ENCODE results near the gene DPRX. TPM values are rescaled to one million over a fixed set of nuclear protein-coding genes. Genes with fewer than 3 reads are reported as not detected.
"Not testable (repeated sequence)": the region's sequence is repeated elsewhere in the genome, so short reads cannot be mapped to it uniquely, and the experiment has no call there.

DPRX gene
- total RNA-seq, 4 donors from 2014 or later = not detected

DNA sequence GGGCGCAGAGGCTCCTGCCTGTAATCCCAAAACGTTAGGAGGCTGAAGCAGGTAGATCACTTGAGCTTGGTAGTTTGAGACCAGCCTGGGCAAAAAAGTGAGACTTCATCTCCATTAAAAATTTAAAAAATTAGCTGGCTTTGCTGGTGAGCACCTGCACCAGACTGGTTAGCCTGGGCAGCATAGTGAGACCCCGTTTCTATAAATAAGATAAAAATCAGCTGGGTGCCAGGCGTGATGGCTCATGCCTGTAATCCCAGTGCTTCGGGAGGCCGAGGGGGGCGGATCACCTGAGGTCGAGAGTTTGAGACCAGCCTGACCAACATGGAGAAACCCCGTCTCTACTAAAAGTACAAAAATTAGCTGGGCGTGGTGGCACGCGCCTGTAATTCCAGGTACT, 32.4 kb downstream of the DPRX start:
- Histone ChIP-seq H3K36me3 (no peaks in the 10 kb centered on the region), H3K27me3 (no peaks in the 10 kb centered on the region), H3K4me1 (no peaks in the 10 kb centered on the region), H3K27ac (no peak overlapping the region), H3K9me3 (no peaks in the 10 kb centered on the region), H3K4me3 (no peak overlapping the region)
- WGBS = 84% methylated on average over 12 of the region's 12 CpGs
- no peak for TF ChIP-seq EP300 (IDR thresholded peaks at IDR 0.05)
- TF ChIP-seq POLR2AphosphoS5 (IDR thresholded peaks at IDR 0.05) = no peak
- TF ChIP-seq, protein P1, sequence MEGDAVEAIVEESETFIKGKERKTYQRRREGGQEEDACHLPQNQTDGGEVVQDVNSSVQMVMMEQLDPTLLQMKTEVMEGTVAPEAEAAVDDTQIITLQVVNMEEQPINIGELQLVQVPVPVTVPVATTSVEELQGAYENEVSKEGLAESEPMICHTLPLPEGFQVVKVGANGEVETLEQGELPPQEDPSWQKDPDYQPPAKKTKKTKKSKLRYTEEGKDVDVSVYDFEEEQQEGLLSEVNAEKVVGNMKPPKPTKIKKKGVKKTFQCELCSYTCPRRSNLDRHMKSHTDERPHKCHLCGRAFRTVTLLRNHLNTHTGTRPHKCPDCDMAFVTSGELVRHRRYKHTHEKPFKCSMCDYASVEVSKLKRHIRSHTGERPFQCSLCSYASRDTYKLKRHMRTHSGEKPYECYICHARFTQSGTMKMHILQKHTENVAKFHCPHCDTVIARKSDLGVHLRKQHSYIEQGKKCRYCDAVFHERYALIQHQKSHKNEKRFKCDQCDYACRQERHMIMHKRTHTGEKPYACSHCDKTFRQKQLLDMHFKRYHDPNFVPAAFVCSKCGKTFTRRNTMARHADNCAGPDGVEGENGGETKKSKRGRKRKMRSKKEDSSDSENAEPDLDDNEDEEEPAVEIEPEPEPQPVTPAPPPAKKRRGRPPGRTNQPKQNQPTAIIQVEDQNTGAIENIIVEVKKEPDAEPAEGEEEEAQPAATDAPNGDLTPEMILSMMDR (IDR thresholded peaks at IDR 0.05) = no peak
- no peak for TF ChIP-seq POLR2A (IDR thresholded peaks at IDR 0.05)
- no peak for DNase-seq (ENCODE audit: low spot score in 2 of 2)

DNA sequence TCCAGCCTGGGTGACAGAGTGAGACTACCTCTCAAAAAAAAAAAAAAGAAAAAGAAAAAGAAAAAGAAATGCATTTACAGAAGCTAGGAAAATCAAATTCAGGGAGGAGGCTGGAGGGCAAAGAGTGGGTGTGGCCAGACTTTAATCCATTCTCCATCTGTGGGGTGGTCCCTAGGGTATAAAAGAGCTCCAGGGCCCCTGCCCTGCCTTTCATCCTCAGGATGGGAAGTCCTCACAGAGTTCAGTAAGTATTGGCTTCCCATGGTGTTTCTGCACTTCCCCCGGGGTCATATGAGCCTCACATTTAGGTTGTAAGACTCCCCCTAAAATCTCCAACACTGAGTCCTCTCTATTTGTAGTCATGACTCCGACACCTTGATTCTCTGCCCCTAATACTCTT, 33.0 kb downstream of the DPRX start:
- no peak for DNase-seq (ENCODE audit: low spot score in 2 of 2)

DNA sequence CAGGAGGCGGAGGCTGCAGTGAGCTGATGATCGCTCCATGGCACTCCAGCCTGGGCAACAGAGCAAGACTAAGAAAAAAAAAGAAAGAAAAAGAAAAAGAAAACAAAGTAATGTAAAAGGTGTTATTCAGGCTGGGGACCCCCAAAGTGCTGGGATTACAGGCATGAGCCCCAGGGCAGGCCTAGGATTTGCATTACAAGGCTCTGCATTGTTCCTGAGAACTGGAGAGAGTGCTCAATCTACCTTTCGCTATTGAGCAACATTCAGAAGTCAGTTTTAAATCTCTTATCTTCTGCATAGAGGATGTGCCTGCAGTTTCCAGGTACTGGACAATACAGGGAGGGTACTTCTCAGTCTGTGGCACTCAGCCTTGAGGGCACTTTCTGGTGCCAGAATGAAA, 34.5 kb downstream of the DPRX start:
- WGBS = no CpG with 5 or more reads among the region's 3 CpGs
- H3K27me3 ChIP-seq; H3K4me1 ChIP-seq; H3K9me3 ChIP-seq; H3K4me3 ChIP-seq; H3K27ac ChIP-seq; H3K36me3 ChIP-seq; DNase-seq (ENCODE audit: low spot score in 2 of 2): not testable (repeated sequence)

More for the DNA sequence above, 33.0 kb downstream of the DPRX start:
- Histone ChIP-seq H3K36me3 (no peaks in the 10 kb centered on the region), H3K27me3 (no peaks in the 10 kb centered on the region), H3K27ac (no peak overlapping the region), H3K4me3 (no peak overlapping the region), H3K9me3 (no peaks in the 10 kb centered on the region), H3K4me1 (no peaks in the 10 kb centered on the region)
- TF ChIP-seq, protein P1 (IDR thresholded peaks at IDR 0.05) = no peak
- TF ChIP-seq EP300 (IDR thresholded peaks at IDR 0.05) (no peak), POLR2AphosphoS5 (IDR thresholded peaks at IDR 0.05) (no peak), POLR2A (IDR thresholded peaks at IDR 0.05) (no peak)
- 55% methylated on average over 2 of the region's 2 CpGs for WGBS

DNA sequence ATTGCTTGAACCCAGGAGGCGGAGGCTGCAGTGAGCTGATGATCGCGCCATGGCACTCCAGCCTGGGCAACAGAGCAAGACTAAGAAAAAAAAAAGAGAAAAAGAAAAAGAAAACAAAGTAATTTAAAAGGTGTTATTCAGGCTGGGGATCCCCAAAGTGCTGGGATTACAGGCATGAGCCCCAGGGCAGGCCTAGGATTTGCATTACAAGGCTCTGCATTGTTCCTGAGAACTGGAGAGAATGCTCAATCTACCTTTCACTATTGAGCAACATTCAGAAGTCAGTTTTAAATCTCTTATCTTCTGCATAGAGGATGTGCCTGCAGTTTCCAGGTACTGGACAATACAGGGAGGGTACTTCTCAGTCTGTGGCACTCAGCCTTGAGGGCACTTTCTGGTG, 37.0 kb downstream of the DPRX start:
- 85% methylated on average over 3 of the region's 3 CpGs for WGBS
- not testable (repeated sequence) for H3K4me3 ChIP-seq; H3K27me3 ChIP-seq; H3K36me3 ChIP-seq; DNase-seq (ENCODE audit: low spot score in 2 of 2); H3K27ac ChIP-seq; H3K4me1 ChIP-seq; H3K9me3 ChIP-seq

DNA sequence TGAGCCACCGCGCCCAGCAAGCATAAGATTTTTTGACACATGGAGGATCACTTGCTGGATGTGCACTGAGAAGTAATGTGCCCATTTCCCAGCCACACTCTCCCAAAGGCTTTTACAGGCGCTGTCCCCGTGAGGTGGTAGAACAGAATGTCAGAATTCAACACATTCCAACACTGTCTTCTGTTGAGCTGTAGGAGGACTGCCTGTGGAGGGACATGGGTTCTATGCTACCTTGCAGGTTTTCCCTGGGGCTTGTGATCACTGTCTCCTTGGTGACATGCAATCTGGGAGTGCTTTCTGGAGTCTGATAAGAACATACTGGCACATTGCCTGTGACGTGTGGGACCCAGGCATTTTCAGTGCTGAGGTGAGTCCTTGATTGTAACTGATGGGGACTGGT, 38.5 kb downstream of the DPRX start:
- TF ChIP-seq POLR2A (IDR thresholded peaks at IDR 0.05) (no peak), POLR2AphosphoS5 (IDR thresholded peaks at IDR 0.05) (no peak), EP300 (IDR thresholded peaks at IDR 0.05) (no peak)
- TF ChIP-seq, protein P1 (IDR thresholded peaks at IDR 0.05) = no peak

DNA sequence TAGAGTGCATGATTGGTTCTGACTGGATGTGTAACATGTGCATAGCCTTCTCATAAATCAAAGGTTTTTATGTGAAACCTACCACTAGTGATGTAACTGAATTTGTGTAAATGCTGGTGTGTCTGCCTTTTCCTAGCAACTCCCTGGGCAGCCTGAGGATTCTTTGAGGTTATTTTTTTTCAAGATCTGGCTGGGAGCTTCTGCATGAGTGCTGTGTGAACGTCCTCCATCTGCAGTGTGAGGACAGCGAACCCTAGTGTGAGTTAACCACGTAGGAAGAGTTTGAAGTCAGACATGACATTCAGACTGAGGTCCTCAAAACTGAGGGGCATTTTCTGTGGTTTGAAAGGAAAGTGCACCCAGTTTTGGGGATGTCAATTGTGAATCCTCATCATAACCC, 39.9 kb downstream of the DPRX start:
- H3K27ac ChIP-seq = no peak overlapping the region
- no peak for DNase-seq (ENCODE audit: low spot score in 2 of 2)
- H3K4me1 ChIP-seq = no peaks in the 10 kb centered on the region
- no peak overlapping the region for H3K4me3 ChIP-seq
- TF ChIP-seq POLR2AphosphoS5 (IDR thresholded peaks at IDR 0.05) = no peak
- no peak for TF ChIP-seq POLR2A (IDR thresholded peaks at IDR 0.05)
- no peak for TF ChIP-seq EP300 (IDR thresholded peaks at IDR 0.05)
- TF ChIP-seq, protein P1 (IDR thresholded peaks at IDR 0.05) = no peak
- no peaks in the 10 kb centered on the region for H3K27me3 ChIP-seq
- H3K9me3 ChIP-seq = no peaks in the 10 kb centered on the region
- H3K36me3 ChIP-seq = no peaks in the 10 kb centered on the region
- WGBS = 48% methylated on average over 3 of the region's 3 CpGs

More for the DNA sequence above, 38.5 kb downstream of the DPRX start:
- Histone ChIP-seq H3K36me3 (no peaks in the 10 kb centered on the region), H3K9me3 (no peaks in the 10 kb centered on the region), H3K4me3 (no peak overlapping the region), H3K4me1 (no peaks in the 10 kb centered on the region), H3K27me3 (no peaks in the 10 kb centered on the region), H3K27ac (no peak overlapping the region)
- 86% methylated on average over 5 of the region's 5 CpGs for WGBS
- DNase-seq (ENCODE audit: low spot score in 2 of 2) = no peak

Other genes with a start within 250 kb of the DPRX start
- gene ZNF765, start 236.8 kb upstream of the DPRX start, total RNA-seq = 10 to 100 TPM in 1 of 4 donors, 1 to 10 TPM in 3; 6.0 to 19.7 (median 7.7) TPM
- gene ZNF761, start 200.0 kb upstream of the DPRX start, total RNA-seq = 10 to 100 TPM in 2 of 4 donors, 1 to 10 TPM in 2; 6.4 to 16.1 (median 9.6) TPM
- 1 to 10 TPM; 2.4 to 4.7 (median 3.6) TPM for gene ZNF813, start 164.3 kb upstream of the DPRX start, total RNA-seq
- 10 to 100 TPM; 20.5 to 41.1 (median 27.8) TPM for gene ZNF331, start 93.9 kb upstream of the DPRX start, total RNA-seq
- gene NLRP12, start 192.3 kb downstream of the DPRX start, total RNA-seq = under 1 TPM in 1 of 4 donors, not detected in 3; 0.18 TPM
- 10 to 100 TPM; 27.5 to 72.4 (median 67.4) TPM for gene MYADM, start 235.9 kb downstream of the DPRX start, total RNA-seq